ENCODE measurements around the gene SCRG1.

The SCRG1 gene

GRCh38 chr4:173413036-173413435 is 14.1 kb upstream of the SCRG1 start:
- no peak overlapping the region for H3K9ac ChIP-seq (ENCODE audit: low read depth in 1 of 2, low read length in 2 of 2)
- no peaks in the 10 kb centered on the region for H3K4me1 ChIP-seq (ENCODE audit: control insufficient read depth in 2 of 2, insufficient read depth in 2 of 2, low read length in 2 of 2)
- H3K9me3 ChIP-seq (ENCODE audit: control insufficient read depth in 2 of 2, low read length in 2 of 2) = no peaks in the 10 kb centered on the region
- no peak overlapping the region for H3K4me3 ChIP-seq (ENCODE audit: low read length in 2 of 2)
- H3K36me3 ChIP-seq (ENCODE audit: control insufficient read depth in 2 of 2, insufficient read depth in 2 of 2, low read length in 2 of 2) = no peaks in the 10 kb centered on the region
- no peaks in the 10 kb centered on the region for H3K27me3 ChIP-seq (ENCODE audit: control insufficient read depth in 2 of 2, insufficient read depth in 2 of 2, low read length in 2 of 2)
- H3K27ac ChIP-seq (ENCODE audit: low read depth in 2 of 2, low read length in 2 of 2) = no peak overlapping the region

- H3K27ac ChIP-seq (ENCODE audit: low read depth in 2 of 2, low read length in 2 of 2) = no peak overlapping the region
- no peaks in the 10 kb centered on the region for H3K36me3 ChIP-seq (ENCODE audit: control insufficient read depth in 2 of 2, insufficient read depth in 2 of 2, low read length in 2 of 2)
- no peaks in the 10 kb centered on the region for H3K4me1 ChIP-seq (ENCODE audit: control insufficient read depth in 2 of 2, insufficient read depth in 2 of 2, low read length in 2 of 2)
- H3K4me3 ChIP-seq (ENCODE audit: low read length in 2 of 2) = no peak overlapping the region
- H3K9ac ChIP-seq (ENCODE audit: low read depth in 1 of 2, low read length in 2 of 2) = no peak overlapping the region
- no peaks in the 10 kb centered on the region for H3K27me3 ChIP-seq (ENCODE audit: control insufficient read depth in 2 of 2, insufficient read depth in 2 of 2, low read length in 2 of 2)
- H3K9me3 ChIP-seq (ENCODE audit: control insufficient read depth in 2 of 2, low read length in 2 of 2) = no peaks in the 10 kb centered on the region
These were observed 12.3 kb upstream of the SCRG1 start for GRCh38 chr4:173411106-173411693.

GRCh38 chr4:173410079-173410478 is 11.2 kb upstream of the SCRG1 start:
- Histone ChIP-seq H3K9ac (ENCODE audit: low read depth in 1 of 2, low read length in 2 of 2) (no peak overlapping the region), H3K27ac (ENCODE audit: low read depth in 2 of 2, low read length in 2 of 2) (no peak overlapping the region), H3K4me1 (ENCODE audit: control insufficient read depth in 2 of 2, insufficient read depth in 2 of 2, low read length in 2 of 2) (no peaks in the 10 kb centered on the region), H3K9me3 (ENCODE audit: control insufficient read depth in 2 of 2, low read length in 2 of 2) (no peaks in the 10 kb centered on the region), H3K27me3 (ENCODE audit: control insufficient read depth in 2 of 2, insufficient read depth in 2 of 2, low read length in 2 of 2) (no peaks in the 10 kb centered on the region), H3K36me3 (ENCODE audit: control insufficient read depth in 2 of 2, insufficient read depth in 2 of 2, low read length in 2 of 2) (no peaks in the 10 kb centered on the region), H3K4me3 (ENCODE audit: low read length in 2 of 2) (no peak overlapping the region)

GRCh38 chr4:173405840-173406606 is 7.1 kb upstream of the SCRG1 start:
- H3K4me1 ChIP-seq (ENCODE audit: control insufficient read depth in 2 of 2, insufficient read depth in 2 of 2, low read length in 2 of 2) = no peaks in the 10 kb centered on the region
- H3K9me3 ChIP-seq (ENCODE audit: control insufficient read depth in 2 of 2, low read length in 2 of 2) = no peaks in the 10 kb centered on the region
- H3K9ac ChIP-seq (ENCODE audit: low read depth in 1 of 2, low read length in 2 of 2) = no peak overlapping the region
- no peaks in the 10 kb centered on the region for H3K27me3 ChIP-seq (ENCODE audit: control insufficient read depth in 2 of 2, insufficient read depth in 2 of 2, low read length in 2 of 2)
- H3K36me3 ChIP-seq (ENCODE audit: control insufficient read depth in 2 of 2, insufficient read depth in 2 of 2, low read length in 2 of 2) = no peaks in the 10 kb centered on the region
- H3K27ac ChIP-seq (ENCODE audit: low read depth in 2 of 2, low read length in 2 of 2) = no peak overlapping the region
- no peak overlapping the region for H3K4me3 ChIP-seq (ENCODE audit: low read length in 2 of 2)

- H3K4me3 ChIP-seq (ENCODE audit: low read length in 2 of 2) = no peak overlapping the region
- H3K36me3 ChIP-seq (ENCODE audit: control insufficient read depth in 2 of 2, insufficient read depth in 2 of 2, low read length in 2 of 2) = no peaks in the 10 kb centered on the region
- H3K9ac ChIP-seq (ENCODE audit: low read depth in 1 of 2, low read length in 2 of 2) = no peak overlapping the region
- H3K27me3 ChIP-seq (ENCODE audit: control insufficient read depth in 2 of 2, insufficient read depth in 2 of 2, low read length in 2 of 2) = no peaks in the 10 kb centered on the region
- H3K9me3 ChIP-seq (ENCODE audit: control insufficient read depth in 2 of 2, low read length in 2 of 2) = no peaks in the 10 kb centered on the region
- no peaks in the 10 kb centered on the region for H3K4me1 ChIP-seq (ENCODE audit: control insufficient read depth in 2 of 2, insufficient read depth in 2 of 2, low read length in 2 of 2)
- no peak overlapping the region for H3K27ac ChIP-seq (ENCODE audit: low read depth in 2 of 2, low read length in 2 of 2)
These were observed 5.5 kb upstream of the SCRG1 start for GRCh38 chr4:173404296-173404865.

GRCh38 chr4:173403051-173403450 is 4.1 kb upstream of the SCRG1 start:
- no peak overlapping the region for H3K9ac ChIP-seq (ENCODE audit: low read depth in 1 of 2, low read length in 2 of 2)
- no peaks in the 10 kb centered on the region for H3K9me3 ChIP-seq (ENCODE audit: control insufficient read depth in 2 of 2, low read length in 2 of 2)
- no peak overlapping the region for H3K27ac ChIP-seq (ENCODE audit: low read depth in 2 of 2, low read length in 2 of 2)
- no peaks in the 10 kb centered on the region for H3K27me3 ChIP-seq (ENCODE audit: control insufficient read depth in 2 of 2, insufficient read depth in 2 of 2, low read length in 2 of 2)
- H3K36me3 ChIP-seq (ENCODE audit: control insufficient read depth in 2 of 2, insufficient read depth in 2 of 2, low read length in 2 of 2) = no peaks in the 10 kb centered on the region
- H3K4me3 ChIP-seq (ENCODE audit: low read length in 2 of 2) = no peak overlapping the region
- H3K4me1 ChIP-seq (ENCODE audit: control insufficient read depth in 2 of 2, insufficient read depth in 2 of 2, low read length in 2 of 2) = no peaks in the 10 kb centered on the region

- Histone ChIP-seq H3K9ac (ENCODE audit: low read depth in 1 of 2, low read length in 2 of 2) (no peak overlapping the region), H3K36me3 (ENCODE audit: control insufficient read depth in 2 of 2, insufficient read depth in 2 of 2, low read length in 2 of 2) (no peaks in the 10 kb centered on the region), H3K27ac (ENCODE audit: low read depth in 2 of 2, low read length in 2 of 2) (no peak overlapping the region), H3K4me1 (ENCODE audit: control insufficient read depth in 2 of 2, insufficient read depth in 2 of 2, low read length in 2 of 2) (no peaks in the 10 kb centered on the region), H3K4me3 (ENCODE audit: low read length in 2 of 2) (no peak overlapping the region), H3K27me3 (ENCODE audit: control insufficient read depth in 2 of 2, insufficient read depth in 2 of 2, low read length in 2 of 2) (no peaks in the 10 kb centered on the region), H3K9me3 (ENCODE audit: control insufficient read depth in 2 of 2, low read length in 2 of 2) (no peaks in the 10 kb centered on the region)
These were observed 2.1 kb upstream of the SCRG1 start for GRCh38 chr4:173401063-173401462.

GRCh38 chr4:173398220-173398619 is 696 bp downstream of the SCRG1 start:
- no peaks in the 10 kb centered on the region for H3K4me1 ChIP-seq (ENCODE audit: control insufficient read depth in 2 of 2, insufficient read depth in 2 of 2, low read length in 2 of 2)
- no peaks in the 10 kb centered on the region for H3K9me3 ChIP-seq (ENCODE audit: control insufficient read depth in 2 of 2, low read length in 2 of 2)
- no peak overlapping the region for H3K9ac ChIP-seq (ENCODE audit: low read depth in 1 of 2, low read length in 2 of 2)
- no peaks in the 10 kb centered on the region for H3K36me3 ChIP-seq (ENCODE audit: control insufficient read depth in 2 of 2, insufficient read depth in 2 of 2, low read length in 2 of 2)
- H3K27ac ChIP-seq (ENCODE audit: low read depth in 2 of 2, low read length in 2 of 2) = no peak overlapping the region
- no peak overlapping the region for H3K4me3 ChIP-seq (ENCODE audit: low read length in 2 of 2)
- H3K27me3 ChIP-seq (ENCODE audit: control insufficient read depth in 2 of 2, insufficient read depth in 2 of 2, low read length in 2 of 2) = no peaks in the 10 kb centered on the region

- Histone ChIP-seq H3K9me3 (ENCODE audit: control insufficient read depth in 2 of 2, low read length in 2 of 2) (no peaks in the 10 kb centered on the region), H3K27me3 (ENCODE audit: control insufficient read depth in 2 of 2, insufficient read depth in 2 of 2, low read length in 2 of 2) (no peaks in the 10 kb centered on the region), H3K4me1 (ENCODE audit: control insufficient read depth in 2 of 2, insufficient read depth in 2 of 2, low read length in 2 of 2) (no peaks in the 10 kb centered on the region), H3K4me3 (ENCODE audit: low read length in 2 of 2) (no peak overlapping the region), H3K27ac (ENCODE audit: low read depth in 2 of 2, low read length in 2 of 2) (no peak overlapping the region), H3K36me3 (ENCODE audit: control insufficient read depth in 2 of 2, insufficient read depth in 2 of 2, low read length in 2 of 2) (no peaks in the 10 kb centered on the region), H3K9ac (ENCODE audit: low read depth in 1 of 2, low read length in 2 of 2) (no peak overlapping the region)
These were observed 1.3 kb downstream of the SCRG1 start for GRCh38 chr4:173397604-173398003.

GRCh38 chr4:173391701-173392100 is 7.2 kb downstream of the SCRG1 start:
- Histone ChIP-seq H3K9me3 (ENCODE audit: control insufficient read depth in 2 of 2, low read length in 2 of 2) (no peaks in the 10 kb centered on the region), H3K9ac (ENCODE audit: low read depth in 1 of 2, low read length in 2 of 2) (no peak overlapping the region), H3K27ac (ENCODE audit: low read depth in 2 of 2, low read length in 2 of 2) (no peak overlapping the region), H3K27me3 (ENCODE audit: control insufficient read depth in 2 of 2, insufficient read depth in 2 of 2, low read length in 2 of 2) (no peaks in the 10 kb centered on the region), H3K36me3 (ENCODE audit: control insufficient read depth in 2 of 2, insufficient read depth in 2 of 2, low read length in 2 of 2) (no peaks in the 10 kb centered on the region), H3K4me1 (ENCODE audit: control insufficient read depth in 2 of 2, insufficient read depth in 2 of 2, low read length in 2 of 2) (no peaks in the 10 kb centered on the region), H3K4me3 (ENCODE audit: low read length in 2 of 2) (no peak overlapping the region)

All from mucosa of rectum (tissue), 2 donors.